Prostate gland (tissue), 2 donors: ENCODE results near the gene ADGRG1.

Experiments used
- CTCF ChIP-seq, 4 experiments: fragments of 200-600 bp in 2 of 4; fragments of 450-650 bp in 2 of 4; sonication (generic) in 2 of 4; IDR thresholded peaks; 1 replicate in 3 of 4; 2 replicates in 1 of 4; pipeline ENCODE4 v1.5.1; 2016 to 2019; ENCODE audit warnings: antibody characterized with exemption in 4 of 4, mild to moderate bottlenecking in 2 of 4, moderate library complexity in 2 of 4
- POLR2A ChIP-seq: fragments of 450-650 bp; IDR thresholded peaks from one replicate; pipeline ENCODE4 v1.6.1; 2016; ENCODE audit warnings: antibody characterized with exemption, mild to moderate bottlenecking

GRCh38 chr16:57669476-57670162 is 41.2 kb downstream of the ADGRG1 start:
- TF ChIP-seq CTCF (IDR thresholded peaks at IDR 0.05) = no peak
- no peak for TF ChIP-seq POLR2A
